ENCODE results near the gene IKZF1.

IKZF1 gene

GRCh38 chr7:50418086-50418515 lies 113.6 kb downstream of the IKZF1 start:
- Mint-ChIP-seq H3K9me3 (no peaks in the 10 kb centered on the region), H3K27ac (peak overlapping the region; percentile 23)

DNA sequence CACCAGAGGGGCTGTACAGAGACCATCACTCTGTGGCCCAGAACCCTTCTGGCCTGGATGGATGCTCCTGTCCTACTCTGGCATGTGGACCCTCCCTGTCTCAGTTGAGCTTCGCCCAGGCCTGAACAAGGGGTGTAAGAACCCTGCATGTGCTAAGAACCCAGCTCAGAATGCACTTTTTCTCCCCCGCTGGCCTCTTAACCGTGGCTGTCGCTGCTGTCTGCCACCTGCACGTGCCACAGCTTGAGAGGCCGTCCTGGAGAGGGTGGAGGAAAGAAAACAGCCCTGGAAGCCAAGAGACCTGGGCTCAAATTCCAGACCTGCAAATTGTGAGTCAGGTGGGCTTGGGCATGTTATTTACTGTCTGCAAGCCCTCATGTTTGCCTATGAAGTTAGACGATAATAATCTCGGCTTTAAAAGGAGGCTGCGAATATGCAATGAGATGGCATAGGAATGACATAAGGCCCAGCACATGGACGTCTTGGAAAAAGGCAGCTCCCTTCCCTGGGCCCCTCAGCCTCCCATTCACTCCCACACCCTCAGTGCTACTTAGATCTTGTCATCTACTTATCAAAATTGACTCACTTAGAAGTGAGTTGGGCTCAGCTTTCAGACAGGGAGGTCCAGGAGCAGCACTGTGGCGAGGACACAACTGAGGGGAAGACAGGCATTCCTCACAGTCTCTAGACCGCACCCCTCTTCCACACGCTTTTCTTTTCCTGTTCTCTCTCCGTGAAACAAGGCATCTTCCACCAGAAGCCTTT lies 114.2 kb downstream of the IKZF1 start:
- Mint-ChIP-seq H3K9me3 (no peaks in the 10 kb centered on the region), H3K4me3 (no peak overlapping the region)
- DNase-seq = no peak

More at GRCh38 chr7:50418086-50418515, 113.6 kb downstream of the IKZF1 start:
- H3K27me3 Mint-ChIP-seq = no peaks in the 10 kb centered on the region
- DNase-seq = peak; percentile 78
- no peak overlapping the region for H3K4me3 Mint-ChIP-seq
- no peaks in the 10 kb centered on the region for H3K36me3 Mint-ChIP-seq (ENCODE audit: low read depth)
- peaks cover 28% of the 10 kb centered on the region for H3K4me1 Mint-ChIP-seq (ENCODE audit: low read depth)

DNA sequence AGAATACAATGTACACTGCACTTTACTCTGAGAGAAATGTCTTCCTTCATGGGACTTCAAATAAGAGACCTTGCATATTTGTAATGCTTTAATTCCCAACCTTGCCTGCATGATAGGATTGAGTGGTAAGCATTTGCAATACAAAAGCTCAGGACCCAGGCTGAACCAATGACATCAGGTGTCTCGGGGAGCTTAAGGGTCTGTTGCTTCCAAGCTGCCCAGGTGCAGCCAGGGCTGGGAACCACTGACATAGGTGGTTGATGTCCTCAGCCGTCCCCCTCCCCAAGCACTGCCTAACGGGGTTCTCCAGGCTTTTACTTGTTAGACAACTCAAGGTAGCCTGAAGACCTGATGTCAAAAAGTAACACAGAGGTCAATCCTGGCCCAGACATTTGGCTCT lies 116.5 kb downstream of the IKZF1 start:
- DNase-seq = no peak
- no peaks in the 10 kb centered on the region for H3K36me3 Mint-ChIP-seq (ENCODE audit: low read depth)
- no peak overlapping the region for H3K27ac Mint-ChIP-seq
- H3K9me3 Mint-ChIP-seq = no peaks in the 10 kb centered on the region
- no peak overlapping the region for H3K4me3 Mint-ChIP-seq
- peaks cover 17% of the 10 kb centered on the region for H3K4me1 Mint-ChIP-seq (ENCODE audit: low read depth)
- no peaks in the 10 kb centered on the region for H3K27me3 Mint-ChIP-seq

More for the DNA sequence above, 114.2 kb downstream of the IKZF1 start:
- peak overlapping the region; percentile 23 for H3K27ac Mint-ChIP-seq
- H3K4me1 Mint-ChIP-seq (ENCODE audit: low read depth) = peaks cover 28% of the 10 kb centered on the region
- H3K27me3 Mint-ChIP-seq = no peaks in the 10 kb centered on the region
- H3K36me3 Mint-ChIP-seq (ENCODE audit: low read depth) = no peaks in the 10 kb centered on the region

GRCh38 chr7:50422858-50423257 lies 118.3 kb downstream of the IKZF1 start:
- DNase-seq = no peak
- Mint-ChIP-seq H3K27ac (no peak overlapping the region), H3K4me3 (no peak overlapping the region), H3K27me3 (no peaks in the 10 kb centered on the region), H3K36me3 (ENCODE audit: low read depth) (no peaks in the 10 kb centered on the region), H3K9me3 (no peaks in the 10 kb centered on the region), H3K4me1 (ENCODE audit: low read depth) (no peaks in the 10 kb centered on the region)

DNA sequence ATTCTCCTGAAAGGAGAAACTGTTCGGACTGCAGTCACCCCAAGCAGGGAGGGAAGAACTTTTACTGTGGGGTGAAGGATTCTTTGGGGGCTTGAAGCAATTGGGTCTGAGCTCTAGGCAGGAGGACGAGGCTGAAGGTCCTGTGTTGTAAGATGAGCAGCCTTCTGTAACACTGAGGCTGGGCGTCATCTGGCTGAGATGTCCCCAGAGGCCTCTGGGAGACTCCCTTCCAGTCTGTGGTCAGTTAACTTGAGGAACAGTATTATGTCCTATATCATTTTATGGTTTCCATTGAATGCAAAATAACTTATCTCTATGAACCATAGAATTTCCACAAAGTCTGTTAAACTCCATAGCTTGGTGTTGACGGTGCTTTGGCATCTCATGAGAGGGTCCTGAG lies 119.3 kb downstream of the IKZF1 start:
- Mint-ChIP-seq H3K9me3 (no peaks in the 10 kb centered on the region), H3K4me3 (no peak overlapping the region), H3K36me3 (ENCODE audit: low read depth) (no peaks in the 10 kb centered on the region), H3K27me3 (no peaks in the 10 kb centered on the region), H3K4me1 (ENCODE audit: low read depth) (no peaks in the 10 kb centered on the region), H3K27ac (no peak overlapping the region)
- DNase-seq = no peak

- Mint-ChIP-seq H3K4me3 (no peak overlapping the region), H3K4me1 (ENCODE audit: low read depth) (no peaks in the 10 kb centered on the region), H3K9me3 (no peaks in the 10 kb centered on the region), H3K27ac (no peak overlapping the region), H3K27me3 (no peaks in the 10 kb centered on the region), H3K36me3 (ENCODE audit: low read depth) (no peaks in the 10 kb centered on the region)
- no peak for DNase-seq
Measured at GRCh38 chr7:50425318-50425717, 120.8 kb downstream of the IKZF1 start.

- no peaks in the 10 kb centered on the region for H3K4me1 Mint-ChIP-seq (ENCODE audit: low read depth)
- H3K27ac Mint-ChIP-seq = no peak overlapping the region
- H3K27me3 Mint-ChIP-seq = no peaks in the 10 kb centered on the region
- no peaks in the 10 kb centered on the region for H3K36me3 Mint-ChIP-seq (ENCODE audit: low read depth)
- H3K4me3 Mint-ChIP-seq = no peak overlapping the region
- DNase-seq = no peak
- H3K9me3 Mint-ChIP-seq = no peaks in the 10 kb centered on the region
Measured at GRCh38 chr7:50426280-50427045, 121.9 kb downstream of the IKZF1 start.

- DNase-seq = no peak
- Mint-ChIP-seq H3K4me3 (no peak overlapping the region), H3K27ac (no peak overlapping the region), H3K27me3 (no peaks in the 10 kb centered on the region), H3K9me3 (no peaks in the 10 kb centered on the region), H3K4me1 (ENCODE audit: low read depth) (no peaks in the 10 kb centered on the region), H3K36me3 (ENCODE audit: low read depth) (no peaks in the 10 kb centered on the region)
Measured at GRCh38 chr7:50427518-50427917, 123.0 kb downstream of the IKZF1 start.

GRCh38 chr7:50428911-50429310 lies 124.4 kb downstream of the IKZF1 start:
- no peak overlapping the region for H3K27ac Mint-ChIP-seq

GRCh38 chr7:50431316-50431715 lies 126.8 kb downstream of the IKZF1 start:
- Mint-ChIP-seq H3K9me3 (no peaks in the 10 kb centered on the region), H3K36me3 (ENCODE audit: low read depth) (peaks cover 8% of the 10 kb centered on the region), H3K4me1 (ENCODE audit: low read depth) (no peaks in the 10 kb centered on the region), H3K27ac (no peak overlapping the region), H3K27me3 (no peaks in the 10 kb centered on the region), H3K4me3 (no peak overlapping the region)
- no peak for DNase-seq

More at GRCh38 chr7:50428911-50429310, 124.4 kb downstream of the IKZF1 start:
- no peak for DNase-seq
- H3K4me3 Mint-ChIP-seq = no peak overlapping the region
- H3K27me3 Mint-ChIP-seq = no peaks in the 10 kb centered on the region
- H3K9me3 Mint-ChIP-seq = no peaks in the 10 kb centered on the region
- no peaks in the 10 kb centered on the region for H3K4me1 Mint-ChIP-seq (ENCODE audit: low read depth)
- H3K36me3 Mint-ChIP-seq (ENCODE audit: low read depth) = no peaks in the 10 kb centered on the region

DNA sequence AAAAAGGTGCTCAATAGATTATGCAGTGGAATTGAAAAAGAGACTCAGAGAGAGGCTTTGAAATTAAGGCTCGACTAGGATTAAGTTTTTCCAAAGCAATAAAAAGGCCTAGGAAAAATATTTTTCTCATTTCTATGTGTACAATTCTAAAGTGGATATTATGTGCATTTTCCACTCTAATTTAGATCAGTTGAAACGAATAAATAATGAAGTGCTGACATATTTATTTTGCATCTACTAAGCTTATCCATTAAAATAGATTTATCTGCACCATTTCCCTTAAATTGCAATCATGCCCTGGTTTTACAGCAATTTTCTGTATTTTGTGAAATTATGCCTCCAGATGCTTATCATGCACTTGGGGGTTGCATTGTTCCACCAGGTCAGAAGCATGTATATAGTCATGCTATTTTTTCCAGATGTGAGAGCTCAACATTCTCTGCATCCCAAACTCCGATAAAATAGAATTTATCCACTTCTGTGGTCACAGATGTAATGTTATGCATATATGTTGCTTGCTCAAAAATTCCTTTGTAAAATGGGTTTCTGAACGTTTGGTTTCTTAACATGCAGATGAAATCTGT lies 127.3 kb downstream of the IKZF1 start:
- no peak overlapping the region for H3K4me3 Mint-ChIP-seq

DNA sequence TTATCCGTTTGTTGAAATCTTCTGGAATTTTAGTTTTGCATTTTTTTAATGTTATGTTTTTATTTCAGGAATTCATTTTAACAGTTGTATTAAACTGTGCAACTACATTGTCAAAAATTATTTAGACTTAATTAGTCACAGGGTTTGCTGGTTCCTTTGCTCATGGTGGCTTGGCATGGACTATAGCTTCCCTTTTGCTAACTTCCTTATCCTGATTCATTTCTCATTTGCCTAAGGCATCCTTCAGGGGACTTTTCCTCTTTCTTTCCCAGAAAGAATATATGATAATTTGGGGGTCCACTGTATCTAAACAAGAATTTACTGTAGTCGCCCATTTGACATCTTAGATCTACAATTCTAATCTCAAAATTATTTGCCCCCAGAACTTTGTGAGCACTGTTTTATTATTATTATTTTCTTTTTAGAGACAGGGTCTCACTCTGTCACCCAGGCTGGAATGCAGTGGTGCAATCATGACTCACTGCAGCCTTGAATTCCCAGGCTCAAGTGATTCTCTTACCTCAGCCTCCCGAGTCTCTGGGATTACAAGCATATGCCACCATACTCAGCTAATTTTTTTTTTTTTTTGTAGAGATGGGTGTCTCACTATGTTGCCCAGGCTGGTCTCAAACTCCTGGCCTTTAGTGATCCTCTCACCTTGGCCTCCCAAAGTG lies 131.8 kb downstream of the IKZF1 start:
- Mint-ChIP-seq H3K4me1 (ENCODE audit: low read depth) (no peaks in the 10 kb centered on the region), H3K27me3 (no peaks in the 10 kb centered on the region), H3K9me3 (no peaks in the 10 kb centered on the region), H3K36me3 (ENCODE audit: low read depth) (peaks cover 55% of the 10 kb centered on the region), H3K4me3 (no peak overlapping the region), H3K27ac (no peak overlapping the region)
- DNase-seq = no peak

More for the DNA sequence above, 127.3 kb downstream of the IKZF1 start:
- Mint-ChIP-seq H3K4me1 (ENCODE audit: low read depth) (no peaks in the 10 kb centered on the region), H3K27me3 (no peaks in the 10 kb centered on the region), H3K36me3 (ENCODE audit: low read depth) (peaks cover 11% of the 10 kb centered on the region), H3K9me3 (no peaks in the 10 kb centered on the region), H3K27ac (no peak overlapping the region)
- DNase-seq = no peak

GRCh38 chr7:50446542-50446960 lies 142.0 kb downstream of the IKZF1 start:
- Mint-ChIP-seq H3K36me3 (ENCODE audit: low read depth) (peaks cover 73% of the 10 kb centered on the region), H3K27me3 (no peaks in the 10 kb centered on the region), H3K27ac (peak overlapping the region; percentile 83), H3K4me3 (peak overlapping the region; percentile 48), H3K4me1 (ENCODE audit: low read depth) (peaks cover 67% of the 10 kb centered on the region), H3K9me3 (no peaks in the 10 kb centered on the region)
- DNase-seq = no peak

DNA sequence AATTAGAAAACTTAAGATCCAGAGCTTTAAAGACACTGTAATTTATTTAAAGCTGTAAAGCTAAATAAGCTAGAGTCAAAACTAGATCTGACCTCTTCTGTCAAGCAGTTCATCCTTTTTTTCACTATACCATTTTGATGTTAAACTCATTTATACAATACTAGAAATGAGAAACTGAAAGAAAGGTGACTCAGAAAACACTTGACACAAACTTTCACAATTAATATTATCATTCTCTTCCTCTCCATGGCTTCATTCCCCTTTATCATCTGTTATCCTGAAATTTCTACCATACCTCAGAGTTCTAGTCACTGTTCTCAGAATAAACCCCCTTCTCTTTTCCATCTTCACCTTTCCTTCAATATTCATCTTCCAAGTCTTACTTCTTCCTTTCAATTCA lies 144.3 kb downstream of the IKZF1 start:
- DNase-seq = no peak
- H3K36me3 Mint-ChIP-seq (ENCODE audit: low read depth) = peaks cover 52% of the 10 kb centered on the region
- peaks cover 62% of the 10 kb centered on the region for H3K4me1 Mint-ChIP-seq (ENCODE audit: low read depth)
- H3K9me3 Mint-ChIP-seq = no peaks in the 10 kb centered on the region
- peak overlapping the region; percentile 92 for H3K4me3 Mint-ChIP-seq
- H3K27me3 Mint-ChIP-seq = no peaks in the 10 kb centered on the region
- H3K27ac Mint-ChIP-seq = peak overlapping the region; percentile 87

All from activated T-cell treated with anti-CD3 and anti-CD28 coated beads, Interleukin-2, amount 50 U/mL, for 24 hours (primary cell).